ENCODE results near the gene IRF4. TPM values are rescaled to one million over a fixed set of nuclear protein-coding genes. Genes with fewer than 3 reads are reported as not detected.
A peak's percentile ranks its signal among the peaks of the same experiment; 100 is the strongest.

IRF4 gene
- total RNA-seq, 1 donor from 2014 or later, result 0.05 TPM

GRCh38 chr6:443621-444159 is 52.1 kb downstream of the IRF4 start:
- no peaks in the 10 kb centered on the region for H3K9me3 Mint-ChIP-seq (ENCODE audit: low read depth)
- no peaks in the 10 kb centered on the region for H3K36me3 Mint-ChIP-seq (ENCODE audit: low read depth)
- H3K27me3 Mint-ChIP-seq (ENCODE audit: low read depth), result peaks cover 26% of the 10 kb centered on the region
- H3K4me1 Mint-ChIP-seq (ENCODE audit: low read depth), result no peaks in the 10 kb centered on the region
- H3K4me3 Mint-ChIP-seq (ENCODE audit: unreplicated experiment), result no peak overlapping the region
- TF ChIP-seq CTCF (IDR thresholded peaks at IDR 0.05), result no peak
- H3K27ac Mint-ChIP-seq (ENCODE audit: unreplicated experiment), result no peak overlapping the region
- no peak for DNase-seq (ENCODE audit: low spot score)

- no peak for TF ChIP-seq CTCF (IDR thresholded peaks at IDR 0.05)
- H3K4me1 Mint-ChIP-seq (ENCODE audit: low read depth), result no peaks in the 10 kb centered on the region
- peak; percentile 84 for DNase-seq (ENCODE audit: low spot score)
- peaks cover 21% of the 10 kb centered on the region for H3K27me3 Mint-ChIP-seq (ENCODE audit: low read depth)
- no peak overlapping the region for H3K4me3 Mint-ChIP-seq (ENCODE audit: unreplicated experiment)
- H3K27ac Mint-ChIP-seq (ENCODE audit: unreplicated experiment), result no peak overlapping the region
- no peaks in the 10 kb centered on the region for H3K36me3 Mint-ChIP-seq (ENCODE audit: low read depth)
- no peaks in the 10 kb centered on the region for H3K9me3 Mint-ChIP-seq (ENCODE audit: low read depth)
Observed at GRCh38 chr6:444653-445275, 53.2 kb downstream of the IRF4 start.

GRCh38 chr6:445571-446417 is 54.2 kb downstream of the IRF4 start:
- Mint-ChIP-seq H3K9me3 (ENCODE audit: low read depth) (no peaks in the 10 kb centered on the region), H3K4me3 (ENCODE audit: unreplicated experiment) (no peak overlapping the region), H3K27ac (ENCODE audit: unreplicated experiment) (no peak overlapping the region), H3K4me1 (ENCODE audit: low read depth) (no peaks in the 10 kb centered on the region), H3K36me3 (ENCODE audit: low read depth) (no peaks in the 10 kb centered on the region), H3K27me3 (ENCODE audit: low read depth) (peaks cover 15% of the 10 kb centered on the region)
- TF ChIP-seq CTCF (IDR thresholded peaks at IDR 0.05), result no peak
- DNase-seq (ENCODE audit: low spot score), result no peak

DNA sequence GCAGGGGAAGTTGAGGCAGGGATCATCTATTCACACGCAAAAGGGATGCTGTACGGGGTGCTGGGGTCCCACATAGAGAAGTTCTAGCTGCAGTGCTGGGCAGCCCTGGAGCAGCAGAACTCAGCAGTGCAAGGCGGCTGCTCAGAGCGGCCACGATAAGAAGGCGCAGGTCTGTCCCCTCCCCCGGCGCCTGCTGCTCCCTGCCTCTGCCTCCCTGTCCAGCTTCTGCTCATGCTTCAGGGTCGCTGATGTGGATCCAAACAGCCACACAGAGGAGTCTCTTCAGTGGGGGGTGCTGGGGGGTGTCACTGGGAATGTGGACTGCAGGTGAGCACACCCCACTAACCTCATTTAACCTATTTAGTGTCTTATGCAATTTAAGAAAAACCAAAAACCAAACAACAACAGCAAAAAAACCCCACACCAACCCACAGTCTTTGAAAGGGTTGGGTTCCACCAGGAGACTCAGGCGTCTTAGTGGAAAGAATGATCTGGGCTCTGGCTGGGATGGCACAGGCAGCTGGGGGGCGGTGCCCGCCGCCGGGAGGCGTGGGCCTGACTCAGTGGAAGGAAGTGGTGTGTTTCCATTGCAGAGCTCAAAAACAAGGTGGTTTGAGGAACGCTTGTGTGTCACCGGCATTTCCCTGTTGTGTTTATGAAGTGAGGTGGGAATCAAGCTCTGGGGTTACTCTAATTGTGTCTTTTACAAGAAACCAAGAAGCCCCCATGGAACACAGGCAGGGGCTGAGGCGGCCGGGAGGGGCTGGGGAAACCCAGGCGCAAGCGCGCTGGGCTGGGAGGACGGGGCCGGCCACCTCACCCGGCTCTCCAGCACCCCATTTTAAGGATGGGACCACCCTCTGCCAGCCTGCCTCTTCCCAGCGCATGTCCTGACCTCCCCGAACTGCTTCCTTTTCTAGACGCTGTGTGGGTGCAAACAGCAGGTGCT is 55.1 kb downstream of the IRF4 start:
- H3K27ac Mint-ChIP-seq (ENCODE audit: unreplicated experiment), result no peak overlapping the region
- no peak overlapping the region for H3K4me3 Mint-ChIP-seq (ENCODE audit: unreplicated experiment)
- no peak for DNase-seq (ENCODE audit: low spot score)
- no peaks in the 10 kb centered on the region for H3K4me1 Mint-ChIP-seq (ENCODE audit: low read depth)
- TF ChIP-seq CTCF (IDR thresholded peaks at IDR 0.05), result no peak
- no peaks in the 10 kb centered on the region for H3K36me3 Mint-ChIP-seq (ENCODE audit: low read depth)
- H3K27me3 Mint-ChIP-seq (ENCODE audit: low read depth), result peaks cover 14% of the 10 kb centered on the region
- no peaks in the 10 kb centered on the region for H3K9me3 Mint-ChIP-seq (ENCODE audit: low read depth)

Measured in chondrocyte (in vitro differentiated cells).